ENCODE results near the gene ZBTB5.

ZBTB5 gene

GRCh38 chr9:37410969-37411785, 54.1 kb downstream of the ZBTB5 start:
- peak; percentile 72 for DNase-seq (ENCODE audit: extremely low spot score)
- CTCF ChIA-PET = interaction anchor here (1.0 to 22.3 kb wide), 24 partner anchors 8 to 1221 kb away, joined by 3 to 359 read pairs (median 5); partner anchors contain the start of genes CLTA and GRHPR
- POLR2A ChIA-PET = interaction anchor here (0.6 to 1.9 kb wide), 9 partner anchors 8 to 71 kb away, joined by 3 to 12 read pairs (median 3); partner anchors contain the start of gene GRHPR
- TF ChIP-seq, protein P1, sequence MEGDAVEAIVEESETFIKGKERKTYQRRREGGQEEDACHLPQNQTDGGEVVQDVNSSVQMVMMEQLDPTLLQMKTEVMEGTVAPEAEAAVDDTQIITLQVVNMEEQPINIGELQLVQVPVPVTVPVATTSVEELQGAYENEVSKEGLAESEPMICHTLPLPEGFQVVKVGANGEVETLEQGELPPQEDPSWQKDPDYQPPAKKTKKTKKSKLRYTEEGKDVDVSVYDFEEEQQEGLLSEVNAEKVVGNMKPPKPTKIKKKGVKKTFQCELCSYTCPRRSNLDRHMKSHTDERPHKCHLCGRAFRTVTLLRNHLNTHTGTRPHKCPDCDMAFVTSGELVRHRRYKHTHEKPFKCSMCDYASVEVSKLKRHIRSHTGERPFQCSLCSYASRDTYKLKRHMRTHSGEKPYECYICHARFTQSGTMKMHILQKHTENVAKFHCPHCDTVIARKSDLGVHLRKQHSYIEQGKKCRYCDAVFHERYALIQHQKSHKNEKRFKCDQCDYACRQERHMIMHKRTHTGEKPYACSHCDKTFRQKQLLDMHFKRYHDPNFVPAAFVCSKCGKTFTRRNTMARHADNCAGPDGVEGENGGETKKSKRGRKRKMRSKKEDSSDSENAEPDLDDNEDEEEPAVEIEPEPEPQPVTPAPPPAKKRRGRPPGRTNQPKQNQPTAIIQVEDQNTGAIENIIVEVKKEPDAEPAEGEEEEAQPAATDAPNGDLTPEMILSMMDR (IDR thresholded peaks at IDR 0.05; ENCODE audit: control extremely low read depth, extremely low read depth, low read depth, missing control alignments) = peak; percentile 75

GRCh38 chr9:37410354-37410861, 54.8 kb downstream of the ZBTB5 start:
- no peak for DNase-seq (ENCODE audit: extremely low spot score)
- CTCF ChIA-PET = interaction anchor here (1.2 to 22.3 kb wide), 17 partner anchors 8 to 537 kb away, joined by 3 to 359 read pairs (median 6); partner anchors contain the start of gene GRHPR
- POLR2A ChIA-PET = interaction anchor here (0.7 to 1.9 kb wide), 4 partner anchors 16 to 39 kb away, joined by 3 to 12 read pairs (median 3); no protein-coding TSS in a partner anchor
- TF ChIP-seq, protein P1 (IDR thresholded peaks at IDR 0.05; ENCODE audit: control extremely low read depth, extremely low read depth, low read depth, missing control alignments) = no peak

DNA sequence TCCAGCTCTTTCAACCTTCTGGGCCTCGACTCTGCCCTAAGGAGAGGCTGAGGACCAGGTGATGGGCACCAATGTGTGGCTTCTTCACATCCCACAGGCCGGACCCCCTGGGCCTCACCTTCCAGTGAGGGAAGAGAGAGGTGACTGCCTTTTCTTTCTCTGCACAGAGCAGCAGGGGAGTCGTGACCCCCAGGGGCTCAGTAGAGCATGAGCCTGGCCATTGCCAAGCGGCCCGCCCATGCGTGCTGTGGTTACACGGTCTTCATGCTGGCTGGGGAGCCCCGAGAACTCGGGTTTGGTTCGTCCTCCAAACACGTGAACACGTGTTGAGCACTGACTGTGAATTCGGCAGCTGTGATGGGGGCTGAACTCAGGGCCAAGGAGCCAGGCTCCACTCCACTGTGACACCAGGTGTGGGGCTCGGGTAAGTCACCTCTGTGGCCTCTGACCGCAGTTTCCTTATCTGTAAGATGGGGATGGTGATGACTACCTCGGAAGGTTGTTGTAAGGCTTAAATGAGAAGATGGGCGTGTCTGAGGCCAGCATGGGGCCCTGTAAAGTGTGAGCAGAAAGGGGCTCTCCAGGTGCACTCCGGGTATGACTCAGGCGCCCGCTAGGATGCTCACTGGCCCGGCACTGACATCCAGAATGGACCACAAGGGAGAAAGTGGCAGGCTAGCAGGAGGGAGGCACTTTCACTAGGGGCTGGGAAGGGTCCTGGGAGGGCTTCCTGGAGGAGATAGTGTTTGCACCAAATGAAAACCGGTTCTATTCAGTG, 56.1 kb downstream of the ZBTB5 start:
- ChIA-PET CTCF (interaction anchor here (1.3 to 22.3 kb wide), 6 partner anchors 10 to 536 kb away, joined by 3 to 359 read pairs (median 46); partner anchors contain the start of gene GRHPR), POLR2A (interaction anchor here (0.6 to 1.0 kb wide), 3 partner anchors 9 to 139 kb away, joined by 4 to 7 read pairs (median 6); no protein-coding TSS in a partner anchor)
- TF ChIP-seq, protein P1 (IDR thresholded peaks at IDR 0.05; ENCODE audit: control extremely low read depth, extremely low read depth, low read depth, missing control alignments) = no peak
- peak; percentile 88 for DNase-seq (ENCODE audit: extremely low spot score)

GRCh38 chr9:37407468-37407867, 57.8 kb downstream of the ZBTB5 start:
- no peak for DNase-seq (ENCODE audit: extremely low spot score)
- POLR2A ChIA-PET = interaction anchor here (0.6 kb wide), 1 partner anchor 17 kb away, joined by 3 read pairs; no protein-coding TSS in a partner anchor
- TF ChIP-seq, protein P1 (IDR thresholded peaks at IDR 0.05; ENCODE audit: control extremely low read depth, extremely low read depth, low read depth, missing control alignments) = peak; percentile 34
- CTCF ChIA-PET = interaction anchor here (1.2 to 22.3 kb wide), 12 partner anchors 8 to 554 kb away, joined by 3 to 359 read pairs (median 4); no protein-coding TSS in a partner anchor

GRCh38 chr9:37406603-37407401, 58.4 kb downstream of the ZBTB5 start:
- POLR2A ChIA-PET = interaction anchor here (0.6 kb wide), 1 partner anchor 16 kb away, joined by 3 read pairs; no protein-coding TSS in a partner anchor
- DNase-seq (ENCODE audit: extremely low spot score) = no peak
- CTCF ChIA-PET = interaction anchor here (0.9 to 22.3 kb wide), 13 partner anchors 9 to 553 kb away, joined by 3 to 359 read pairs (median 4); no protein-coding TSS in a partner anchor
- TF ChIP-seq, protein P1 (IDR thresholded peaks at IDR 0.05; ENCODE audit: control extremely low read depth, extremely low read depth, low read depth, missing control alignments) = no peak

Measured in GM10248 (cell line).